H1 (cell line): Measurements from ENCODE around the gene MYCBPAP. TPM values are rescaled to one million over a fixed set of nuclear protein-coding genes. Genes with fewer than 3 reads are reported as not detected.

Source experiments
- CTCF ChIA-PET: fragments of 300-600 bp; sonication (Branson Sonifier 250); formaldehyde crosslinking; loops from one replicate; lab custom pipeline; 2021; ENCODE audit not compliant: partially characterized antibody; lab: Charles Lee
- POLR2A ChIA-PET: fragments of 300-600 bp; sonication (Branson Sonifier 250); formaldehyde crosslinking; loops from one replicate; lab custom pipeline; 2021; ENCODE audit warnings: inconsistent platforms; ENCODE audit not compliant: partially characterized antibody; lab: Charles Lee
- DNase-seq, 2 experiments: peaks; one replicate each; pipeline versions ENCODE4 v3.0.0 to v3.0.0-alpha.2; 2010 to 2022; ENCODE audit warnings: low spot score in 2 of 2, low read depth in 1 of 2, mixed read lengths in 1 of 2
- FAIRE-seq: peaks from 2 replicates; lab custom pipeline; 2011; peaks lifted over from hg19 to GRCh38; lab: Jason Lieb, UNC
- H2AFZ ChIP-seq: 2 replicates; pipeline ENCODE4 v1.8.1; 2012; ENCODE audit warnings: low read length, inconsistent platforms
- H2AK5ac ChIP-seq: 2 replicates; pipeline ENCODE4 v1.6.1; 2013; ENCODE audit warnings: low read depth, low read length
- H2BK120ac ChIP-seq: replicated peaks from 2 replicates; pipeline ENCODE3; 2013; ENCODE audit warnings: low read depth, low read length, inconsistent platforms
- H2BK12ac ChIP-seq: 2 replicates; pipeline ENCODE4 v1.6.1; 2013; ENCODE audit warnings: low read depth, low read length
- H2BK15ac ChIP-seq: 2 replicates; pipeline ENCODE4 v1.6.1; 2013; ENCODE audit warnings: low read length
- H2BK20ac ChIP-seq: 2 replicates; pipeline ENCODE4 v1.6.1; 2013; ENCODE audit warnings: low read length
- H2BK5ac ChIP-seq: 2 replicates; pipeline ENCODE4 v1.6.1; 2013; ENCODE audit warnings: low read depth, low read length
- H3K14ac ChIP-seq: 2 replicates; pipeline ENCODE4 v1.6.1; 2013; ENCODE audit warnings: inconsistent platforms; ENCODE audit not compliant: insufficient read length
- H3K18ac ChIP-seq: 2 replicates; pipeline ENCODE4 v1.6.1; 2013; ENCODE audit warnings: low read length; ENCODE audit errors: extremely low read depth
- H3K23ac ChIP-seq: 2 replicates; pipeline ENCODE4 v1.6.1; 2013; ENCODE audit warnings: inconsistent platforms; ENCODE audit not compliant: insufficient read length
- H3K23me2 ChIP-seq: 2 replicates; pipeline ENCODE4 v1.6.1; 2013; ENCODE audit warnings: low read depth, low read length
- H3K27ac ChIP-seq: 2 replicates; pipeline ENCODE4 v1.6.1; 2011; ENCODE audit warnings: low read depth, low read length, inconsistent platforms
- H3K27me3 ChIP-seq, 4 experiments: replicated peaks in 1 of 4; 1 replicate in 1 of 4; 2 replicates in 3 of 4; pipeline versions ENCODE4 v1.6.1 to v1.8.1; 2011 to 2013; ENCODE audit warnings: low read length in 3 of 4, mild to moderate bottlenecking in 3 of 4, inconsistent platforms in 2 of 4, mixed read lengths in 2 of 4, moderate library complexity in 1 of 4; ENCODE audit not compliant: control insufficient read depth in 3 of 4, insufficient read depth in 3 of 4; ENCODE audit errors: extremely low read depth in 1 of 4
- H3K36me3 ChIP-seq, 4 experiments: 2 replicates each; pipeline versions ENCODE4 v1.6.1 to v1.8.1; 2011 to 2013; ENCODE audit warnings: mild to moderate bottlenecking in 4 of 4, low read length in 3 of 4, moderate library complexity in 2 of 4, control low read depth in 1 of 4, inconsistent platforms in 1 of 4; ENCODE audit not compliant: insufficient read depth in 4 of 4, control insufficient read depth in 2 of 4
- H3K4ac ChIP-seq: replicated peaks from 2 replicates; pipeline ENCODE3; 2013; ENCODE audit warnings: low read length, low read depth, mixed read lengths, inconsistent platforms; ENCODE audit not compliant: insufficient read length
- H3K4me1 ChIP-seq, 4 experiments: replicated peaks in 1 of 4; 1 replicate in 1 of 4; 2 replicates in 3 of 4; pipeline versions ENCODE4 v1.6.1 to v1.8.1; 2011 to 2013; ENCODE audit warnings: low read length in 3 of 4, inconsistent platforms in 2 of 4, mixed read lengths in 1 of 4; ENCODE audit not compliant: insufficient read depth in 4 of 4, control insufficient read depth in 3 of 4
- H3K4me2 ChIP-seq, 2 experiments: 2 replicates each; pipeline versions ENCODE4 v1.6.1 to v1.8.1; 2011 to 2013; ENCODE audit warnings: low read depth in 2 of 2, low read length in 2 of 2, control low read depth in 1 of 2, inconsistent platforms in 1 of 2, mild to moderate bottlenecking in 1 of 2; ENCODE audit not compliant: insufficient read depth in 1 of 2
- H3K4me3 ChIP-seq, 4 experiments: fragments of 200-600, 300-600 bp in 1 of 4; sonication (generic), shearing (Covaris generic), sonication (Bioruptor Twin) in 1 of 4; 2 replicates each; pipeline versions ENCODE4 v1.5.1 to v1.8.1; 2011 to 2016; ENCODE audit warnings: low read length in 4 of 4, low read depth in 3 of 4, control low read depth in 2 of 4, inconsistent platforms in 2 of 4, mild to moderate bottlenecking in 2 of 4, mixed read lengths in 1 of 4, moderate library complexity in 1 of 4; ENCODE audit not compliant: insufficient read depth in 2 of 4; ENCODE audit errors: extremely low read depth in 1 of 4
- H3K56ac ChIP-seq: replicated peaks from 2 replicates; pipeline ENCODE3; 2013; ENCODE audit warnings: low read depth, mild to moderate bottlenecking, mixed read lengths, low read length, inconsistent platforms; ENCODE audit not compliant: insufficient read length
- H3K79me1 ChIP-seq: 2 replicates; pipeline ENCODE4 v1.6.1; 2013; ENCODE audit warnings: low read depth, low read length, control low read depth
- H3K79me2 ChIP-seq, 2 experiments: 2 replicates each; pipeline versions ENCODE4 v1.6.1 to v1.8.1; 2012 to 2013; ENCODE audit warnings: low read length in 2 of 2, mild to moderate bottlenecking in 2 of 2, inconsistent platforms in 1 of 2; ENCODE audit not compliant: insufficient read depth in 2 of 2, control insufficient read depth in 1 of 2
- H3K9ac ChIP-seq, 4 experiments: replicated peaks in 1 of 4; 1 replicate in 1 of 4; 2 replicates in 3 of 4; pipeline versions ENCODE4 v1.6.1 to v1.8.1; 2011 to 2013; ENCODE audit warnings: low read depth in 3 of 4, low read length in 3 of 4, control low read depth in 2 of 4, mild to moderate bottlenecking in 2 of 4, moderate library complexity in 2 of 4, inconsistent platforms in 1 of 4; ENCODE audit errors: extremely low read depth in 1 of 4
- H3K9me3 ChIP-seq, 2 experiments: 2 replicates each; pipeline versions ENCODE4 v1.6.1 to v1.8.1; 2012 to 2013; ENCODE audit warnings: mild to moderate bottlenecking in 2 of 2, moderate library complexity in 2 of 2, control low read depth in 1 of 2, inconsistent platforms in 1 of 2, low read depth in 1 of 2, low read length in 1 of 2, mixed read lengths in 1 of 2; ENCODE audit not compliant: insufficient read depth in 2 of 2
- H4K20me1 ChIP-seq, 2 experiments: replicated peaks in 1 of 2; 2 replicates each; pipeline versions ENCODE3 to v1.8.1; 2011 to 2013; ENCODE audit warnings: inconsistent platforms in 2 of 2, low read length in 2 of 2, mild to moderate bottlenecking in 1 of 2; ENCODE audit not compliant: insufficient read depth in 2 of 2, control insufficient read depth in 1 of 2
- H4K5ac ChIP-seq: 2 replicates; pipeline ENCODE4 v1.6.1; 2013; ENCODE audit warnings: low read length, low read depth, mixed read lengths, inconsistent platforms; ENCODE audit not compliant: insufficient read length
- H4K8ac ChIP-seq: 2 replicates; pipeline ENCODE4 v1.8.0; 2013; ENCODE audit warnings: mild to moderate bottlenecking, moderate library complexity, low read length, inconsistent platforms; ENCODE audit not compliant: insufficient read depth; ENCODE audit errors: extremely low read depth
- H4K91ac ChIP-seq: replicated peaks from 2 replicates; pipeline ENCODE3; 2013; ENCODE audit warnings: low read length, mixed read lengths, inconsistent platforms; ENCODE audit not compliant: insufficient read length
- CEBPB ChIP-seq: IDR thresholded peaks from 2 replicates; pipeline ENCODE4 v1.6.1; 2012; ENCODE audit warnings: low read depth, low read length
- EGR1 ChIP-seq: IDR thresholded peaks from 2 replicates; pipeline ENCODE4 v1.6.1; 2011; ENCODE audit warnings: low read depth, low read length, borderline replicate concordance
- EZH2 ChIP-seq: fragments of 200-600 bp; sonication (generic); IDR thresholded peaks from 2 replicates; pipeline ENCODE4 v1.7.1; 2012; ENCODE audit warnings: low read depth, mild to moderate bottlenecking, moderate library complexity, low read length, inconsistent platforms; ENCODE audit not compliant: severe bottlenecking
- RBBP5 ChIP-seq: IDR thresholded peaks from 2 replicates; pipeline ENCODE4 v1.7.1; 2012; ENCODE audit warnings: low read depth, mild to moderate bottlenecking, inconsistent platforms, low read length, moderate library complexity, borderline replicate concordance
- SAP30 ChIP-seq: fragments of 300-600 bp; sonication (generic); IDR thresholded peaks from 2 replicates; pipeline ENCODE4 v1.7.1; 2012; ENCODE audit warnings: low read length, moderate library complexity, mild to moderate bottlenecking, inconsistent platforms; ENCODE audit not compliant: insufficient read depth, insufficient replicate concordance
- SIN3A ChIP-seq, 2 experiments: IDR thresholded peaks in 1 of 2; conservative IDR thresholded peaks in 1 of 2; 2 replicates each; pipeline ENCODE4 v1.6.1; 2011 to 2012; ENCODE audit warnings: low read length in 2 of 2, improper control_type of control experiment in 1 of 2, low read depth in 1 of 2, mild to moderate bottlenecking in 1 of 2
- SP2 ChIP-seq: IDR thresholded peaks from 2 replicates; pipeline ENCODE4 v1.6.1; 2012; ENCODE audit warnings: mild to moderate bottlenecking, low read length, inconsistent platforms
- SRF ChIP-seq: IDR thresholded peaks from 2 replicates; pipeline ENCODE4 v1.6.1; 2011; ENCODE audit warnings: mild to moderate bottlenecking, low read depth, low read length, moderate library complexity
- TAF7 ChIP-seq: optimal IDR thresholded peaks from 2 replicates; pipeline ENCODE3; 2011; ENCODE audit warnings: low read depth, mild to moderate bottlenecking, inconsistent platforms, low read length, moderate library complexity, borderline replicate concordance
- TCF12 ChIP-seq: IDR thresholded peaks from 2 replicates; pipeline ENCODE4 v1.6.1; 2011; ENCODE audit warnings: low read depth, mild to moderate bottlenecking, low read length
- WGBS, 2 experiments: shearing (Covaris generic) in 1 of 2; methylation state at CpG; one replicate each; pipeline versions ENCODE4 v1.1.6 to v1.1.7; 2013 to 2015; ENCODE audit warnings: low lambda C conversion rate in 2 of 2, mixed read lengths in 2 of 2, inconsistent platforms in 1 of 2, low coverage in 1 of 2, missing lambda C conversion rate in 1 of 2; ENCODE audit not compliant: insufficient replicate concordance in 2 of 2, insufficient coverage in 1 of 2, insufficient read length in 1 of 2; ENCODE audit errors: extremely low coverage in 1 of 2, missing lambda C conversion rate in 1 of 2; 5-methylcytosine and 5-hydroxymethylcytosine counted together
- polyA plus RNA-seq, 7 experiments: library from polyadenylated mRNA; depleted of rRNA in 3 of 7; stranded (reverse) in 5 of 7; unstranded in 2 of 7; fragments of >200 nt in 5 of 7; fragments of 200-250 nt in 2 of 7; gene quantifications; 1 replicate in 5 of 7; 2 replicates in 1 of 7; 4 replicates in 1 of 7; pipeline versions ENCODE4 v1.2.1 to v1.2.3, GENCODE V29; 2011 to 2013; ENCODE audit warnings: missing spikeins in 2 of 7, mixed read lengths in 2 of 7
- total RNA-seq: library from RNA; stranded (reverse); fragmentation: NEBNext Ultra II Directional; extraction: Animal tissue kit (Norgen Biotek cat#: 25700); gene quantifications from 2 replicates; pipeline ENCODE4 v1.2.1, GENCODE V29; 2021
- TF ChIP-seq, protein P1 (sequence below): IDR thresholded peaks from 2 replicates; pipeline ENCODE4 v1.6.1; 2012; ENCODE audit warnings: inconsistent platforms

MYCBPAP gene
- total and polyA plus RNA-seq, 2 of the 8 experiments (the other 6 are each of a cell fraction or from before 2014, with no cell fraction given) = 0.89 to 3.3 TPM

DNA sequence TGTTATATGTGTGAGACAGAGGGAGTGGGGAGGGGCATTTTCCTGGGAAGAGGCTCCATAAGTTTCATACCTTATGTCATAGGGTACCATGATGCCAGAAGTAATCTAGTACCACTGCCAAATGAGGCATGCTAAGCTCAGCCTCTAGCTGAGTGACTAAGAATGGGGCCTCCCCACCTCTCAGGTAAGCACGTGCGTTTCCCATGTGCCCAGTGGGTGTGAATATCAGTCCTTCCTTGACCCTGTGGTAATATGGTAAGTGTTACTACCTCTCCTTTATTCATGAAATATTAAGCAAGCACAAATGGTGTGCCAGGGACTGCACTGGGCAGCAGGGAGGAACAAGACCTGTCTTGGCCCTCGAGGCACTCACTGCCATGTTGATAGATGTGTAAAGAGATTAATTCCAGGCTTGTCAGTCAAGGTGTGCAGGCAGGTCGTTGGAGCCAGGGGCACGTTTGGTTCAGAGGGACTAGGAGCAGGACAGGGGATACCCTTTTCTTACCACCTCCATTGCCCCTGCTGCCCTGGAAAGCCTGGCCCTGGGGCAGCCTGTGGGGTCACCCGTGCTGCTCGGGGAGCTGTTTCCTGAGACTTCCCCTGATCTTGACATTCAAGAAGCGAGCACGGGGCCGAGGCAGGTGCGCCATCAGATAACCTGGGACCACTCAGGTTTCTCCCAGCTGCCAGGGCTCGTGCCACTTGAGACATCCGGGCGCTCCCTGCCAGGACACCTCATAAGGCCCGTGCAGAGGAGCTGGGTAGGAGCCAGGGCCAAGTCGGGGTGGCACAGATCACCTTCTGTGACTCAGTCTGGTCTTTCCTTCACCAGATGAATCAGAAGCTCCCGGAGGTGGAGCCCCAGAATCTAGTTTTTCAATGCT is 20.8 kb upstream of the MYCBPAP start:
- Histone ChIP-seq H3K23ac (no peak overlapping the region), H3K27me3 (no peaks in the 10 kb centered on the region), H2BK5ac (no peak overlapping the region), H3K4me3 (no peak overlapping the region), H4K5ac (no peak overlapping the region), H3K4me2 (no peak overlapping the region), H2AK5ac (no peak overlapping the region), H3K4ac (no peak overlapping the region), H3K9me3 (no peaks in the 10 kb centered on the region), H2BK12ac (no peak overlapping the region), H4K91ac (no peak overlapping the region), H3K36me3 (peaks cover 0 to 13% (median 6%) of the 10 kb centered on the region in 4 experiments; a peak in 4 of 8 replicates), H3K23me2 (no peaks in the 10 kb centered on the region), H2BK15ac (no peak overlapping the region), H2BK20ac (no peak overlapping the region), H3K18ac (no peak overlapping the region), H3K56ac (no peak overlapping the region), H4K20me1 (no peaks in the 10 kb centered on the region), H2AFZ (no peak overlapping the region), H4K8ac (no peak overlapping the region), H3K4me1 (peaks cover 0 to 2% (median 0%) of the 10 kb centered on the region in 4 experiments; a peak in 2 of 7 replicates), H3K14ac (no peak overlapping the region), H3K79me1 (no peaks in the 10 kb centered on the region), H3K9ac (no peak overlapping the region), H3K79me2 (no peaks in the 10 kb centered on the region), H2BK120ac (no peak overlapping the region), H3K27ac (no peak overlapping the region)
- ChIA-PET POLR2A (interaction anchor here (0.7 to 1.2 kb wide), 5 partner anchors 8 to 75 kb away, joined by 3 to 5 read pairs (median 3); no protein-coding TSS in a partner anchor), CTCF (interaction anchor here (0.7 to 9.2 kb wide), 13 partner anchors 8 to 138 kb away, joined by 3 to 116 read pairs (median 4); partner anchors contain the start of gene EPN3)
- FAIRE-seq (no peak), DNase-seq (no peak)
- 87% methylated on average over 17 of the region's 17 CpGs; no CpG with 5 or more reads in 1 of the 2 experiments for WGBS, 2 experiments
- TF ChIP-seq TCF12 (no peak), TAF7 (no peak), SIN3A (conservative IDR thresholded peaks at IDR 0.05 in 1 of 2, IDR thresholded peaks at IDR 0.05 in 1 of 2; ENCODE audit: low read depth in 1 of 2, low read length in 2 of 2) (no peak), RBBP5 (no peak), CEBPB (no peak), EZH2 (no peak), SRF (no peak), SAP30 (no peak), EGR1 (no peak), SP2 (no peak)
- TF ChIP-seq, protein P1, sequence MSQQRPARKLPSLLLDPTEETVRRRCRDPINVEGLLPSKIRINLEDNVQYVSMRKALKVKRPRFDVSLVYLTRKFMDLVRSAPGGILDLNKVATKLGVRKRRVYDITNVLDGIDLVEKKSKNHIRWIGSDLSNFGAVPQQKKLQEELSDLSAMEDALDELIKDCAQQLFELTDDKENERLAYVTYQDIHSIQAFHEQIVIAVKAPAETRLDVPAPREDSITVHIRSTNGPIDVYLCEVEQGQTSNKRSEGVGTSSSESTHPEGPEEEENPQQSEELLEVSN = no peak
